Adrenal gland (tissue), 5 donors: ENCODE measurements around the gene ZNF583.

ENCODE experiments used
- CTCF ChIP-seq, 6 experiments: fragments of 450-650 bp in 4 of 6; fragments of 200-600 bp in 2 of 6; sonication (generic) in 1 of 6; IDR thresholded peaks; 1 replicate in 5 of 6; 2 replicates in 1 of 6; pipeline versions ENCODE4 v1.5.1 to v1.8.0; 2016 to 2021; ENCODE audit warnings: antibody characterized with exemption in 6 of 6, mild to moderate bottlenecking in 2 of 6, moderate library complexity in 1 of 6
- POLR2A ChIP-seq, 2 donors: fragments of 450-650 bp; IDR thresholded peaks; one replicate each; pipeline ENCODE4 v1.6.1; 2017; ENCODE audit warnings: antibody characterized with exemption in 2 of 2, mild to moderate bottlenecking in 2 of 2, moderate library complexity in 1 of 2
- donor health status: DM: no; HTN: no; CAD: no.

DNA sequence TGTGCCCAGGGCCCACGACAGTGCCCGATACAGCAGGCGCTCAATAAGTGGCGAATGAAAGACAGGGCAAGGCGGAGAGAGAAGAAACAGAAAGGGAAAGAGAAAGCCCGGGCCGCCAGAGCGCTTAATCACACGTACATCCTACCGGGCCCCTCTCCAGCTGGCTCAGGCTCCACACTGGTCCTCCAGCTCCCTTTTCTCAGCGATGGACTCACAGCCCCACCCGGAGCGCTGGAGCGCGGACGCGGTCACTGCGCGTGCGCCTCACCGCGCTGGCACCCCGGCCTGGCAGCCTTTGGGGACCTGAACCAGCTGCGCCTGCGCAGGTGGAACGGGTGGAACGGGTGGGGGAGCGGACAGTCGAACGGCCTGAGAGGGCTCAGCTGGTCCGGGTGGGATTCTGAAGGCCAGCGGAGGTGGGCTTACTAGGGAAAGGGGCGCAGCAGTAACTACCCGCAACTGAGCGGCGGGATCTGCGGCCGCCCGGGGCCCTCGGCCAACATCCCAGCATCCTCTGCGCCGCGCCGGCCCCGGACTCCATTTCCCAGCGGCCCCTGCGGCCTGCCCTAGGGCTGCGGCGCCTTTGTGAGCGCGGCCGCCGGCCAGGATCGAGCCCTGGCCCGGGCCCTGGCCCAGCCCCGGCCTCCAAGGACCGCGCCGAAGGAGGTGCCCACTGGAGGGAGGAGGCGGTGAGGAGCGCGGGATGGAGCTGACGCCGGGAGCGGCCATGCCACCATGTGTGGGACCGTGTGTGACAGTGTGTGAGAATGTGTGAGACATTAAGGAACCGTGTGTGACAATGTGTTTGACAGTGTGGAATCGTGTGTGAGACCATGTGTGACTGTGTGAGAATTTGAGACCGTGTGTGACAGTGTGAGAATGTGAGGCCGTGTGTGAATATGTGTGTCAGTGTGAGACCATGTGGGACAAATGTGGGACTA is at the start of gene ZNF583:
- TF ChIP-seq CTCF (IDR thresholded peaks at IDR 0.05), result no peak
- TF ChIP-seq POLR2A (IDR thresholded peaks at IDR 0.05), result peak; percentile 17 to 37
